NCI-H2029 (cell line): ENCODE measurements around the gene TCERG1L.
A peak's percentile ranks its signal among the peaks of the same experiment; 100 is the strongest.

Experiments used
- DNase-seq: peaks from one replicate; lab custom pipeline; 2025; lab: John Stamatoyannopoulos, UW

Gene TCERG1L

DNA sequence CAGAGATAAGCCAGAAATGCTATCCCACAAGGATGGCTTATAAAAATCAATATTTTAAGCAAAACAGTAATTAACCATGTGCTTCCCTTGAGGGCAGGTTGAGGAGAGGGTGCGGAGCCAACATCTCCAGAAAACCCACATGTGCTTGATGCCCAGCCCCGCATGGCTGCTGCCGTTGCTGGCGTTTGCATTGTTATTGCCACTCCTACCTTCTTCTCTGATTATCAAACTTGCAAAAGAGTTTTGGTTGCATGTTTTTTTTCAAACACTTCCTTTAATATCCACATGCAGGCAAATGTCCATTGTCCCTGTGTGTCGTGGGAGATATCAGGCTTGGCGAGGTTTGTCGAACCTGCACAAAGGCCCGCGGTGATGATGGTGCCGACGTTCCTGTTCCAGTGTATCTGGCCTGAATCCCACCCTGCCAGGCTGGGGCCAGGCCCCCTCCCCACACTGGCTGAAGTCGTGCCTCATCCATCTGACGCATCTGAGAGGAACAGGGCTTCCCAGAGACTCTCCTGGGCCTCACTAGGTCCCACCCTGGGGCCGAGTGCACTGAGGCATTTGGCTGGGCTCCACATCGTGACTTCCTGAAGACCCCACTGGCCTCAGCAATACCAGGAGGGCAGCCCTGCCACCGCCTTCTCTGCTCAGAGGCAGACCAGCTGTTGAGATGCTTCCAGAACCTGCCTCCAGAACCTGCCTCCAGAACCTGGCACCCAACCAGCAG lies 40.9 kb downstream of the TCERG1L start:
- no peak for DNase-seq

DNA sequence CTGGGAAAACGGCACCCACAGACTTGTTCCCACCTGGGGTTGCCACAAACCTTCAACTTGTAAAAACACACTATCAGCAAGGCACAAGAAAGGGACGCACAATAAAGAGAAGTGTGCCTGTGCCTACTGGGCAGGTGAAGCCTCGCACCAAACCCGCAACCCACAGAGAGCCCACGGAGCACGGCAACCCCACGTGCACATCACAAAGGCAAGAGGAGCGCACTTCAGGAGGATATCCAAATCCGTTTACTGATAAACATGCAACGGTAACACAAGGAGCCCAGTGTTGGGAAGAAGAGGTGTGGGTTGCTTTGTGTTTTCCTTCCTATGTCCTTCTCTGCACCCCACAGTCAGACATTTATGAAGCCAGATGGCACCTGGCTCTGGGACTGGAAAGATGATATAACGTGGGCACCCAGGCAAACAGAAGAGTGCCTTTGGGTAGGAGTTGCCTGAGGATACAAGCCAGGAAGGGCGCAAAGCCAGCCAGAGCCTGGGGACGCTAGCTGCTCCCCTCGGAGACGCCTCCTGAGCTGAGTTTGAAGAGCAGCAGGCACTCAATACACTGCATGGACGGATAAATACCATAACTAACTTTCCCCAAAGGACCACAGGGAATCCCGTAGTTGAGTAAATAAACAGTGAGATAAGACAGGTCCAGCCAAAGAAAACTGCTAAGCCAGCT lies 41.6 kb downstream of the TCERG1L start:
- DNase-seq = no peak

DNA sequence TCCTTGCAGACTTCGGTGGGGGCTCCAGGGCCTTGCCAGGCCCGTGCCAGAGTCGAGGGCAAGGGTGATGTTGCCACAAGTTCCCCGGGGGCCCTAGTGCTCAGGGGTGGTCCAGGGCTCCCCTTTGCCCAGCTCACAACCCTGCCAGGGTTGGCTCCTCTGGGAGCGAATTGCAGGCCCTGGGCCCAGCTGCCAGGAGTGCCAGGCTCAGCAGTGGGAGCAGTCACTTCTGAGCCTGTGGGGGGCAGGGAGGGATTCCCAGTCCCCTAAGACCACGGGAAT lies 43.8 kb downstream of the TCERG1L start:
- DNase-seq = no peak

DNA sequence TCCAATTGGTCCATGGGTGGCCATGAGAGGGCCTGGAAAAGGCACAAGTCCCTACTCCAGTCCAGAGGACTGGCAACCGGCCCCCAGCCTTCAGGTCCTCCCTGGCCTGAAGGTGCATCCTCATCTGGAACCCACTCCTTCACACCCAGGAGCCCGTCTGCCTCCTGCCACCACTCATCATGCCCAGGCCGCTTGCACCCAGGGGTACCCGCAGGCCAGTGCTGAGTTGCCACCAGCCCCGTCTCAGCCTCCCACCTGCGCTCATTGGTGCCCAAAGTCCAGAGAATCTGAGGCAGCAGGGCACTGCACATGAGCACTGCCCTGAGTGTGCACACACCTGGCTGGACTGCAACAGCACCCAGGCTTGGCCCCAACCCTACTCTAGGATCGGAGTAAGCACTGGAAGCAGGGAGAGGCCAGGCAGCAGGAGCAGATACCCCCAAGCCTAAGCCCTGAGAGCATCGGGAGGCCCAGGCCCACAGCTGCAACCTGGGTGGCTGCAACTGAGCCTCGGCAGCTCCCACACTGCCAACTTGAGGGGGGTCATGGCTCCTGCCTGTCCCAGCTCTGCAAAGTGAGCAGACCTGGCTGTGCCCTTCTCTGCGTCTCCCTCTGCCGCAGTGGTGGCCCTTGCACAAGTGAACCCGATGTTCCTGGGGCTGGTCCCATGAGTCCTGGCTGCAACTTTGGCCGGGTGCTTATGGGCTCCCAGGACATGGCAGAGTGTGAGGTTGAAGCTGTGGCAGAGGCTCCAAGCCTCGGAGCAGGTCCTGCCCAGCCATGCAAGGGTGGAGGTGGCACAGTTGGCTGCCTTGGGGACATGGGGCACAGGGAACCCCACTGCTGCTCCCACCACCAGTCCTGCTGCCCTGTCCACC lies 44.3 kb downstream of the TCERG1L start:
- DNase-seq = no peak

DNA sequence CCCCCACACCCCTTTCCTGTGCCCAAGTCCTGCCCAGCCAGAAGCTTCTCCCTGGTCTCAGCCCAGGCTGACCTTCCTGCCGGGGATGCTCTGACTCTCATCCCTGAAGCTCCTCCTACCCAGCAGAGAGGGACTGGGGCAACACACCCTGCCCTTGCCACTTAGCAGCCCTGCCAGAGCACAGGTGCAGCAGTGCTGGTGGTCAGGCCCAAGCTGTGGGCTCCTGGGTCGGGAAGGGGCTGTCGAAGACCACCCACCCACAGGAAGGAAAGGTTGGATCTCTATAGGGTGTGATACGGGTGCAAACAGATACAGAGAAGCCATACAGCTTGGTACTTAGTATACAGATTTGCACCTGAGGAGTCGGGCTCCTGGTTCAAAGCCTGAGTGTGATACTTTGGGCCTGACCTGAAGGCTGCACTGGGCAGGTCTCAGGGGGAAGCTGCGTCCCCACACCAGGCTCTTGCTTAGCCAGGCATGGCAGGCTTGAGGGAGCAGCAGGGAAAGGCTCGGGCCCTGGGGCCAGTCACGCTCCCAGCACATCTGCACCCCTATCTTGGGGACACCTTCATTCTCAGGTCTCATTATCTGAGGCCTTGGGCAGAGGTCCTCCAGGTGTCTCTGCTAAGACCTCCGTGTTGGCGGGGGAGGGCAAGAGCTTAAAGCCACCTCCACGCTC lies 47.3 kb downstream of the TCERG1L start:
- no peak for DNase-seq

DNA sequence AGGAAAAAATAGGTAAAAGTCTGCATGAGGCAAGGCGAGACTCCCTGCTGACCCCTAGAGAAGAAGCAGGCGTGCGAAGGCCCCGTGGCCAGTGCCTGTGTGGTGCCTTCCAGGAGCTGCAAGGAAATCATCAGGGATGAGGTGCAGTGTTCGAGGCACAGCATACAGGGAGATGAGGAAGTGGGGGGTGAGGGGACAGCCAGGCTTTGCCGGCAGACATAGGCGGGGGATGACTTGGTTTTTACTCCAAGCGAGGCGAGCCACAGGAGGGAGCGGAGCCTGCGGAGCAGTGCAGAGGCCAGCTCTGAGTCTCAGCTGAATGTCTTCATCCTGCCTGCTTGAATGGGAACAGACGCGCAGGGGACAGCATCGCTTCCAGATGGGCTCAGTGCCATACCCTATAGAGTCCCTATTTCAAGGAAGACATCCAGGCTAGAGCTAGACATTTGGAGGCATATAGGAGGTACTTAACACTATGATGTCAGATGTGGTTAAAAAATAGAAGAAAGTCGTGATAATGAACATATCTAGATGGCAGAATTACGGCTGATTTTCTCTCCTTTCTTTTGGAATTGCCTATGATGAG lies 49.5 kb downstream of the TCERG1L start:
- no peak for DNase-seq

DNA sequence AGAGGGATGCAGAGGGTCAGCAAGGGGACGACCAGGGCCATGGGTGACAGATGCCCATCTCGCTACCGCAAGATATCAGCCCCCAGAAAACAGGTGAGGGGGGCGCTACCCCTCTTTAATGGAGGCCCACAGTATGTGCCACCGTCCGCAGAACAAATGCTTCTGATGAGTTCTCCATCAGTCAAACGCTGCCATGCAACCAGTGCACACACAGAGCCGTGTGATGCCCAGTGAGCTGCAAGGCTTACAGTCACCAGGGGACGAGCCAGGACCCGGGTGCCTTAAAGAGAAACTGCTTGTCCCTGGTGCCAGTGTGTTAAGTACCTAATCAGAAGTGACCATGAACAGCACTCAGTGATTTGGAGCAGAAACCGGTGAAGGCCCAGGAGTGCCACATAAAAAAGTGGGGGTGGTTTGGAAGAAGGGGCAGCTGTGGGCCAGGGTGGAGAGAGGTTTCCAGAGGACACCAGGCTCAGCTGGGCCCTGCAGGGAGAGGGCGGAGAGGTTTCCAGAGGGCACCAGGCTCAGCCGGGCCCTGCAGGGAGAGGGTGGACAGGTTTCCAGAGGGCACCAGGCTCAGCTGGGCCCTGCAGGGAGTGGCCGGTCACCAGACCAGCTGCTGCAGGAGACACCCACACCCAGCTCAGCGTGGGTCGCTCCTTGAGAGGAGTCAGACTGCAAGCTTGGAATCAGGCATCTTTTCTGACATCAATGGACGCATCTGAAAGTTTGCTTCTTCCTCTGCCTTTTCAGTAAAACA lies 50.9 kb downstream of the TCERG1L start:
- no peak for DNase-seq

DNA sequence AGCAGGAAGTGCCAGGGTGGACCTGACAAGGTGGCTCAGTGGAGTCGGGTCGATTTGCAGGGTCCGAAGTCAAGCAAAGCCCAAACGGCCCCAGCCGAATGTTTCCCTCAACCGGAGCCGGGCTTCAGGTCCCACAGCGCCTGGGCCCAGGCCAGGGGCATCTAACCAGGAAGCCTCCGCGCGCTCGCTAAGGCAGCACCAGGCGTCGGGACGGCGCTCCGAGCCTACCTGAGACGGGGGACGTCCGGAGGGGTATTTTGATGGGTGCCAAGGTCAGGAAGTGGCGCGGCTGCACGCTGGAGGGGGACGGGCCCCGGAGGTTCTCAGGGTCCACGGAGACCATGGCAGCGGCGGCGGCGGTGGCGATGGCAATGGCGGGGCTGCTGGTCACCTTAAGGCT lies 51.5 kb downstream of the TCERG1L start:
- no peak for DNase-seq

DNA sequence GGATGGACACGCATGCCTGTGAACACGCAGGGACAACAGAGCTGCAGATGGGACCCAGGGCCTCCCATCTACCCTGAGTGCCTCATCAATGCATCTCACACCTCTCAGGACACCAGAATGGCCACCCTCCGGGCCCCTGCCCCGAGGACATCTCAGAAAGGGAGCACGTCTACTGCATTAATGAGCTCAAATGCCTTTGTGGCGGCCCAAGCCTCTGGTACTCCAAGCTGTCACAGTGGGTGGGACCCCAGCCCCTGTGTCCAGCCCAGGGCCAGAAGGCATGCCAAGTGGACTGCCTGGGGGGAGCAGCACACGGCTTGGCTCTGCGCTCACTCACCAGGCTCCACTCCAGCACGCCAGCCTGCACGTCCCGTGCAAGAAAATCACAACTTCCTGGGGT lies 52.0 kb downstream of the TCERG1L start:
- no peak for DNase-seq

DNA sequence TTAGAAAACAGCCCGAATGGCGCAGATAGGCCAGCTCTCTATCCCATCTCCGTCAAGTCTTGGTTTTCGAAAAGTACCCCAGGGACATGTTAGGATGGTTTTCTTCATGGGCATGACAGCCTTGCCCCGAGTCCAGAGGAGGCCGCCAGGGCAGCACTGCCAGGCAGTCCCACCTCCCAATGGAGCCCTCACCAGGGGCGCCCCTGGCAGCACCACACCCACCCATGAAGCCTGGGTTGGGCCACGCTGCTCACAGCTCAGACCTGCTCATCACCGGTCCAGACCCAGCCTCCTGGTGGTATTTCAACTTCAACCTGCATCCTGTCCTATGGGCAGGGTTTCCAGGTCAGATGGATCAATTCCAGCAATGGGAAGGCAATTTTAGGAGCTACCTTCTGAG lies 53.3 kb downstream of the TCERG1L start:
- no peak for DNase-seq

DNA sequence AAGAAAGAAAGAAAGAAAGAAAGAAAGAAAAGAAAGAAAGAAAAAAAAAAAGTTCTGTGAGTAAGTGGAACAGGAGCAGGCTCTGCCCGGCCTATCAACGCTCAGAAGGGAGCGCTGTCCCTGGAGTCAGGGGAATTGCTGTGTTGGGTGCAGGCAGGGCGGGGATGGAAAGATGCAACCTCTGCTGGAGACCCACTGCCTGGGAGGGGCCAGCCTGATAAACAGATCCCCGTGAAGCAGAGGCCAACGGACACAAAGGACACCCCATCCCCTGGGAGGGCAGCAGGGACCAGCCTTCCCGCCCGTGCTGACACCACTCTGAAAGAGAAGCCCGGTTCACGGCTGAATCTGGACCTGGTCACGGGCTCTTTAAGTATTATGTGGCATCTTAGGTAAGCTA lies 54.5 kb downstream of the TCERG1L start:
- no peak for DNase-seq

DNA sequence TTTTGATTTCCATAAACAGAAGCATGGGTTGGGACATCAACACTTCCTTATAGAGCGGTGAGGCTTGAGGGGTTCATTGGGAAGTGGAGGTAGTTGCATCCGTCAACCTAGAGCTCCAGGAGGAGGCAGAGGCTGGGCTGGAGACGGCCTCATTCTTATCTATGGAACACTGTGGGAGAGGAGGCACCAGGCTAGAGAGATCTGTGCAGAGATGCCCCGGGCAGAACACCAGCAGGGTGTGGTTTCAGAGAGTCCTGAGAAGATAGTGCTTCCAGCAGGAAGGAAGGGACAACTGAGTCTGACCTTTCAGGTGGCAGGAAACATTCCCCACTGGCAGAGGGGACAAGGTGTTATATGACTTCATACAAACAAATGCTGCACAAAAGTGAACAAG lies 56.7 kb downstream of the TCERG1L start:
- no peak for DNase-seq

DNA sequence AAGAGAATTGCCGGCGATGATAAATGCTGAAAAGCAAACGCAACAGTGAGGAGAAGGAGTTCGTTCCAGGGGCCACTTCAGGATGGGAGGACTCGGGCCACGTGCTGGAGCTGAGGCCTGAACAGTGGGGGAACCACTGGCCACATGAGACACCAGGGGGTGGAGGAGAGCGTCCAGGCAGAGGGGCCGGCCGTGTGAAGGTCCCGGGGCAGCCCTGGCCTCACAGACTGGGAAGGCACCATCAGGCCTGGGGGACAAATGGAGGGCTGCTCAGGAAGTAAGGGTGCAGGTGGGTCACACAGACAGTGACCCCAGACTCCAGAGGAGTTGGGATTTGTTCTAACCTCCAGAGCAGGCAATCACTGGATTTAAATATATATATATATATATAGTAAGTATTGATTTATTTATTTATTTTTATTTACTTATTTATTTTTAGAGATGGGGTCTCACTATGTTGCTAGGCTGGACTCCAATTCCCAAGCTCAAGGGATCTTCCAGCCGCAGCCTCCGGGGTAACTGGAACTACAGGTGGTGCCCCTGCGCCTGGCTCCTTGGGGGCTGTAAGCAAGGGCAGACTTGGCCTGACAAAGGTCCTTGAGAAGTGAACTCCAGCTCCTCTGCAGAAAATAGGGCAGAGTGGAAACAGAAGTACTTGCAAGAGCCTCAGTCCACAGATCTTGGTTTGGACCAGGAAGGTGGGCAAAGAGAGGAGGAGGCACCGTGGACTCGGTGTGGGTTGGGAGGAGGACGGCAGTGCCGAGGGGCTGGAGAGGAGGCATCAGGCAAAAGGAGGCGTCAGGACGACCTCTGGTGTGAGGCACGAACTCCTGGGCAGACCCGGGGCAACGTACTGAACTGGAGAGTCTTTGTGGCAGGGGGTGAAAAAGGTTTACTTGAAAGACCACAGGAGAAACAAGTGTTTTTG lies 57.3 kb downstream of the TCERG1L start:
- no peak for DNase-seq

DNA sequence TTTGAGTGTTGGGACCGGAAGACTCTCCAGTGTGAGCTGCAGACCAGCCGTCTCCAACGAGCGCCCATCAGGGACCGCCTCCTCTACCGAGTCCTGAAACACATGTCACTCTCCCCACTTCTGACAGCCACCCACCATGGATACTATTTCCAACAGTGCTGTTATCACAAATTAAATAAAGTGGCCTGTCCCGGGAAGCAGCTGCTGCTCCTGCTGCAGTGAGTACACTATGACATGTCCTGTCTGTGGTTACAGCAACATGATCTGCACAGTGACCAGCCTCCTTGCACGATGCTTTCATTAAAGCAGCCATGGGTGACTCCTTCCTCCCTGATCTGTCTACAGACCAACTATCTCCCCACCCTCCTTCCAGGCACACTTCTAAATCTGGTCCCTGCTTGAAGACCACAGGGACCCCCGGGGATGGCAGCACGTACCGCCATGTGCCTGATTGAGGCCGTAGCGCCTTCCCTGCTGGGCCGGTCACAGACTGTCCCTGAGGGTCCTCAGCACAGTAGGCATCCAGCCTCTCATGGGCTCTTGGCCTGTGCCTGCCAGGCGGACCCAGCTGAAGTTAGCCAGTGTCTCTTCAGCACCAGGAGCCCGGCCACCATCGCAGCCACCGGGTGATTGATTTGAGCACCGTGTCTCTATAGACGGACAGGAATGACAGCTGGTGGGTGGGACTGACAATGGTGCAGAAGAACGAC lies 58.8 kb downstream of the TCERG1L start:
- DNase-seq = peak; percentile 4

DNA sequence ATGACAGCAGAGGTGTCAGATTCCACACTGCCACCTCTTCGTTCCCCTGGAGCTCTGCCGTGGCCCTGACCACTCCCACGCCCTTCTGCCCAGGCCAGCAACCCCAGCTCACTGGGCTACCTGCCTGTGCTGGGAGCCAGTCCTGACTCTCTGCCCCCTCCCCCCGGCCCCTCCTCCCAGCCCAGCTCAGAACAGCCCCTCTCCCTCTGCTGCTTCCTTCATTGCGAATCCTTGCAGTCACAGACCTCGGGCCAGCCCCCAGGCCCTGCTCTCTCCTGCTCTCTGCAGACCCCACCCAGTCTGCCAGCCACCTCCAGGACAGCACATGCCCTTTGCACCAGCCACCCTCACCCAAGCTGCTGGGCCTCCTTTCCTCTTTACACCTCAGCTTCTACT lies 60.4 kb downstream of the TCERG1L start:
- peak; percentile 2 for DNase-seq

DNA sequence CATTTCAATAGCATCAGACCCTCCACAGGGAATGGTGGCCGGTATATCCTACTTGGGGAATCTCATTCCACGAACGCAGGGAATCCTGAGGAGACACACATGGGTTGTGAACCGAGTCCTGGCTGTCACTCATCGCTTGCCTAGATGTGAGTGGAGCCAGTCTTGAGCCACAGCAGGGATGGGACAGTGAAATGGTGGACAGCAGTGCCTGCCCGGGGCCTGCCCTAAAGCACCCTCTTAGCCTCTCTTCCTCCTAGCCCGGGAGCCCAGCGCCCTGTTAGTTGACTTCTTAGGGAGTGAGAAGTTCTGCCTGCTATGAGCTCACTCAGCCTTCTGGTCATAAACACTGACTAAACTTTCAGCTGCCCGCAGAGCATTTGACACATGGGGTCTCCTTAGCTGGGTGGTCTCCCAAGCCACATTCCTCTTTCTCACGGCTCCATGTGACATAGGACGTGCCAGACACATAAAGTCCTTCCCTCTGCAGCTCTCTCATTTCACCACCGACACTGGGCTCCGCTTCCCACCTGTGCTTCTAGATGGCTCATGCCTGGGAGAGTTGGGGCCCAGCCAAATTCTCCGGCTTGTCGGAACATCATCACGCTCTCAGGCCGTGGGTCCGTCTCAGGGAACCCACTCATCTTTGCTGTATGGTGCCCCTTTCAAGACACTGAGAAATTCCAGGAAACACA lies 60.9 kb downstream of the TCERG1L start:
- DNase-seq = no peak

DNA sequence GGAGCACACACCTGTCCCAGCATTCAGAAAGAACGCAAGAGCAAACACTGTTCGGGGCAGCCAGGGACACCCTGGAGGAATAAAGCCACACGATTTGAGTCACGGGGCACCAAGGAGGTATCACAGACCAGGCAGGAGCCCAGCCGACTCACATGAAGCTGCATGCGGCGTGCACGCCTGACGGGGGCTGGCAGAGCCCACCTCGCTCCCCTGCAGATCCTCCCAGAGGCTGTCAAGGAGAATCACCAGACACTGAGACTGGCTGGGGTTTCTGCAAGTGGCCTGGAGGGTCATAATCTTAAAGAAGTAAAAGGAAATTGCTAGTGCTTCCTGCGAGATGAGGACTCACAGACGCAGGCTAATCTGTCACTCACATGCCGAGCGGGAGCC lies 61.6 kb downstream of the TCERG1L start:
- no peak for DNase-seq

DNA sequence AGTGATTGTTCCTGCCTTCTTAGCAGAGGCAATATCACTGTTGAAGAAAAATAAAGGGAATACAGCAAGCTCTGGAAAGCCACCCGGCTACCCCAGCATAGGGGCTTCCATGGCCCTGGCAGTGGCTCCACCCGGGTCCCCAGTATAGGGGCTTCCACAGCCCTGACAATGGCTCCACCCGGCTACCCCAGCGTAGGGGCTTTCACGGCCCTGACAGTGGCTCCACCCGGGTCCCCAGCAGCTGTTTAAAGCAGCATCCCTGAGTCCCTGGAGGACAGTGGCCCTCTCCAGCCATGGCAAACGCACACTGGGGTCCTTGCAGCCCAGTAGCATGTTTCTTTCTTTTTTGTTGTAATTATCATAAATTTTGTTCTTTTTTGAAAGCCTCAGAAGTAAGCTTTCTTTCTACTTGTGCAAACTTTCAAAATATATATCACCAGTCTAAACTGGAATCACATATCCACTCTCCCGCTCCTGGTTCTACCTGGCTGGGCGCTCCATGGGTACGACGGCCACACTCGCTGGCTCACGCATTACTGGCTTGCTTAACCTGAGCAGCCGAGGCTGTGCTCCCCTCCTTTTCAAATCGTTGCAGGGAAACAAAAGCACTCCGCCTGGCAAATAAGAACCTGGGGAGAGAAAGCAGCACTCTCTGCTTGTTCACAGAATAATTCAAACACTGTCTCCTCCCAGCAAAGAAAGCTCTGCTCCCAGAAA lies 62.1 kb downstream of the TCERG1L start:
- no peak for DNase-seq
